C4-2B (cell line): ENCODE results near the gene PRR36.

Experiments
- ZFX ChIP-seq: fragments of 450-650 bp; IDR thresholded peaks from 2 replicates; pipeline ENCODE4 v1.6.1; 2017
- TF ChIP-seq, protein P1 (sequence below): fragments of 450-650 bp; conservative IDR thresholded peaks from 2 replicates; pipeline ENCODE4 v1.5.1; 2017; ENCODE audit warnings: mild to moderate bottlenecking

DNA sequence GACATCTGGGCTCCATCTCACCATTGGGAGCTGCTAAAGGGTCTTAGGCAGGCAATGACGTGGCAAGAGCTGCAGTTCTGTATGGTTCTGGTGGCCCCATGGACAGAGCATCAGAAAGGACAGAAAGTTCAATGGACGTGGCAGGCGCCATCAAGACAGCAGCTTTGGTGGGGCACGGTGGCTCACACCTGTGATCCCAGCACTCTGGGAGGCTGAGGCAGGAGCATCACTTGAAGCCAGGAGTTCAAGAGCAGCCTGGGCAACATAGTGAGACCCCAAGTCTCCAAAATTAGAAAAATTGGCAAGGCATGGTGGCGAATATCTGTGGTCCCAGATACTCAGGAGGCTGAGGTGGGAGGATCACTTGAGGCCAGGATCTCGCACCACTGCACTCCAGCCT, 34.7 kb downstream of the PRR36 start:
- TF ChIP-seq, protein P1, sequence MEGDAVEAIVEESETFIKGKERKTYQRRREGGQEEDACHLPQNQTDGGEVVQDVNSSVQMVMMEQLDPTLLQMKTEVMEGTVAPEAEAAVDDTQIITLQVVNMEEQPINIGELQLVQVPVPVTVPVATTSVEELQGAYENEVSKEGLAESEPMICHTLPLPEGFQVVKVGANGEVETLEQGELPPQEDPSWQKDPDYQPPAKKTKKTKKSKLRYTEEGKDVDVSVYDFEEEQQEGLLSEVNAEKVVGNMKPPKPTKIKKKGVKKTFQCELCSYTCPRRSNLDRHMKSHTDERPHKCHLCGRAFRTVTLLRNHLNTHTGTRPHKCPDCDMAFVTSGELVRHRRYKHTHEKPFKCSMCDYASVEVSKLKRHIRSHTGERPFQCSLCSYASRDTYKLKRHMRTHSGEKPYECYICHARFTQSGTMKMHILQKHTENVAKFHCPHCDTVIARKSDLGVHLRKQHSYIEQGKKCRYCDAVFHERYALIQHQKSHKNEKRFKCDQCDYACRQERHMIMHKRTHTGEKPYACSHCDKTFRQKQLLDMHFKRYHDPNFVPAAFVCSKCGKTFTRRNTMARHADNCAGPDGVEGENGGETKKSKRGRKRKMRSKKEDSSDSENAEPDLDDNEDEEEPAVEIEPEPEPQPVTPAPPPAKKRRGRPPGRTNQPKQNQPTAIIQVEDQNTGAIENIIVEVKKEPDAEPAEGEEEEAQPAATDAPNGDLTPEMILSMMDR = no peak
- TF ChIP-seq ZFX = no peak
